ENCODE measurements around the gene PGC. TPM values are rescaled to one million over a fixed set of nuclear protein-coding genes. Genes with fewer than 3 reads are reported as not detected.

Gene PGC
- total RNA-seq, 3 donors from 2014 or later = 0.14 to 0.38 (median 0.24) TPM

DNA sequence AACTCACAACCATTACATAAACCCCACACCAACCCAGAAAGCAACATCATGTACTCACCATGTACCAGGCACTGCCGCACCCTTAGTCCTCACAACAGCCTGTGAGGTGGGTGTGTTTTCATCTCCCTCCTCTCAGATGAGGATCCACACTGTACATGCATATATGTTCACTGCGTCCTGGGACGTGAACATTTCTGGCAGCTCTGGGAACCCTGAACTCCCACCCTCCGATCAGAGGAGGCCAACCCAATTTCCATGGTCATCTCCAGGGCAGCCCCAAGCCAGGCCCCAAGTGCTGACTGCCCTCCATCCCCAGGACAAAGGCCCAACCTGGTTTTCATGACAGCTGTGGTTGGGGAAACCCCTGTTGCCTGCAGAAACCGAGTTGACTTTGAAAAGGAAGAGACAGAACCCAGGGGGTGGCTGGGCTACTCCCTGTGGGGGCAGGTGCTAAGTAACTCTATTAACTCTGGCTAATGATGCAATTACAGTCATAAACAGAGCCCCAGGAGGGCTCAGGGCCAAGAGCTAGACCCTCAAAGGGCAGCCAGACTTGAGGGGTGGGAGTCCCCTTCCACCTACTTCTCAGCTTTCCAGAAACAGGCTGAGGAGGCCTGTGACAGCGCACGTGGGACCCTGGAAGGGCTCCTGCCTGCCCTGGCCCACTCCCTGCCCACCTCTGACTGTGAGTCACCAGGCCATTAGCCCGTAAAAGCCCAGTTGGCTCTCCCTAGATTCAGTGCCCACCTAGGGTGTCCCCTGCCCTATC lies 14.4 kb downstream of the PGC start:
- Mint-ChIP-seq H3K4me3 (peak overlapping the region; percentile 83), H3K27me3 (ENCODE audit: low read depth) (no peaks in the 10 kb centered on the region), H3K9me3 (no peaks in the 10 kb centered on the region), H3K36me3 (ENCODE audit: insufficient read depth) (no peaks in the 10 kb centered on the region), H3K4me1 (ENCODE audit: low read depth) (peaks cover 48% of the 10 kb centered on the region)
- ATAC-seq (peak; percentile 25 to 33), DNase-seq (peak; percentile 45)

DNA sequence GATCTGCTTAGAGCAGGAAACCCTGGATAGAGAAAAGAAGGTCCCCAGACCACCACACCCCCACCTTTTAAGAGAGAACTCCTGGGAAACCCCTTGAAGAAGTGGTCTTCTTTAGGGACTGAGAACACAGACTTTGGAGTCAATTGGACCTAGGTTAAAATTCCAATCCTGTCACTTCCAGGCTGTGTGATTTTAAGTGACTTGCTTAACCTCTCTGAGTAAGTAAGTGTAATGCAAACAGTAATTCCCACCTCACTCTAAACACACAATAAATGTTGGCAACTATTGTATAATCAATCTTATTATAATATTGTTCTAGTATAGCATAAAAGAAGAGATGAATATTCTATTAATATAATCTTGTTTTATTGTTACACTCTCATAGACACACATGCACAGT lies 15.0 kb downstream of the PGC start:
- Mint-ChIP-seq H3K4me3 (peak overlapping the region; percentile 83), H3K36me3 (ENCODE audit: insufficient read depth) (no peaks in the 10 kb centered on the region), H3K9me3 (no peaks in the 10 kb centered on the region), H3K4me1 (ENCODE audit: low read depth) (peaks cover 53% of the 10 kb centered on the region), H3K27me3 (ENCODE audit: low read depth) (no peaks in the 10 kb centered on the region)
- DNase-seq (no peak), ATAC-seq (no peak)

DNA sequence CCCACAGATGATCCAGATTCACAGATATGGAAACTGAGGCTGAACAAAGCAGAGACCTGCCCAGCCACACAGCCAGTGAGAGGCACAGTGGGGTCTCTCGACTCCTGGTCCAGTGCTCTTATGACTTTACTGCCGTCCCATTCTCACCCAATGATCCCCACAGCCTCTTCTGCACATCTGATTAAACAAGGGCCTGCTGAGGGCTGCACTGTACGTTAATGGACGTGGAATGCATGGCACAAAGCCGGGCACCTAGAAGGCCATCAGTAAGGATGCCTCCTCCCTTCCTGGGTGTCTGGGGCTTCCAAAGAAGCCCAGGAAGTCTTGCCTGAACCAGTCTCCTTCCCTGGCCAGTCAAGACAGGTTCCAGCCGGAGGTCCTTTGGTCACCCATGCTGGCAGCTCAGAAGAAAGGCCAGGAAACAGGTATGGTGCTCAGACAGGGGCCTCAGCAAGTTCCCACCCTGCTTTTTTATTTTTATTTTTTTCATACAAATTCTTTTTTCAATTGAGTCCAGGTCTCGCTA lies 15.6 kb downstream of the PGC start:
- no peak overlapping the region for H3K4me3 Mint-ChIP-seq
- H3K4me1 Mint-ChIP-seq (ENCODE audit: low read depth) = peaks cover 58% of the 10 kb centered on the region
- DNase-seq = no peak
- no peak for ATAC-seq
- H3K9me3 Mint-ChIP-seq = no peaks in the 10 kb centered on the region
- no peaks in the 10 kb centered on the region for H3K27me3 Mint-ChIP-seq (ENCODE audit: low read depth)
- no peaks in the 10 kb centered on the region for H3K36me3 Mint-ChIP-seq (ENCODE audit: insufficient read depth)

GRCh38 chr6:41730531-41731436 lies 16.4 kb downstream of the PGC start:
- ATAC-seq (no peak), DNase-seq (no peak)
- no peak overlapping the region for H3K4me3 Mint-ChIP-seq
- no peaks in the 10 kb centered on the region for H3K36me3 Mint-ChIP-seq (ENCODE audit: insufficient read depth)
- H3K27me3 Mint-ChIP-seq (ENCODE audit: low read depth) = no peaks in the 10 kb centered on the region
- H3K9me3 Mint-ChIP-seq = no peaks in the 10 kb centered on the region
- peaks cover 58% of the 10 kb centered on the region for H3K4me1 Mint-ChIP-seq (ENCODE audit: low read depth)

- H3K4me1 Mint-ChIP-seq (ENCODE audit: low read depth) = peaks cover 63% of the 10 kb centered on the region
Observed at GRCh38 chr6:41729624-41730023, 17.6 kb downstream of the PGC start.

GRCh38 chr6:41728954-41729353 lies 18.2 kb downstream of the PGC start:
- H3K27me3 Mint-ChIP-seq (ENCODE audit: low read depth) = no peaks in the 10 kb centered on the region
- H3K9me3 Mint-ChIP-seq = no peaks in the 10 kb centered on the region
- no peak for ATAC-seq
- H3K4me1 Mint-ChIP-seq (ENCODE audit: low read depth) = peaks cover 67% of the 10 kb centered on the region
- H3K36me3 Mint-ChIP-seq (ENCODE audit: insufficient read depth) = no peaks in the 10 kb centered on the region
- no peak for DNase-seq
- H3K4me3 Mint-ChIP-seq = peak overlapping the region; percentile 8

More at GRCh38 chr6:41729624-41730023, 17.6 kb downstream of the PGC start:
- Mint-ChIP-seq H3K36me3 (ENCODE audit: insufficient read depth) (no peaks in the 10 kb centered on the region), H3K9me3 (no peaks in the 10 kb centered on the region), H3K4me3 (no peak overlapping the region), H3K27me3 (ENCODE audit: low read depth) (no peaks in the 10 kb centered on the region)
- DNase-seq (no peak), ATAC-seq (no peak)

- Mint-ChIP-seq H3K4me3 (peak overlapping the region; percentile 8), H3K4me1 (ENCODE audit: low read depth) (peaks cover 66% of the 10 kb centered on the region), H3K36me3 (ENCODE audit: insufficient read depth) (peaks cover 3% of the 10 kb centered on the region), H3K9me3 (no peaks in the 10 kb centered on the region), H3K27me3 (ENCODE audit: low read depth) (no peaks in the 10 kb centered on the region)
- no peak for DNase-seq
- ATAC-seq = no peak
Observed at GRCh38 chr6:41728073-41728936, 18.9 kb downstream of the PGC start.

- DNase-seq (no peak), ATAC-seq (no peak)
- Mint-ChIP-seq H3K27me3 (ENCODE audit: low read depth) (no peaks in the 10 kb centered on the region), H3K9me3 (no peaks in the 10 kb centered on the region), H3K4me3 (peak overlapping the region; percentile 59), H3K36me3 (ENCODE audit: insufficient read depth) (peaks cover 3% of the 10 kb centered on the region), H3K4me1 (ENCODE audit: low read depth) (peaks cover 62% of the 10 kb centered on the region)
Observed at GRCh38 chr6:41727705-41728072, 19.5 kb downstream of the PGC start.

- H3K4me1 Mint-ChIP-seq (ENCODE audit: low read depth) = peaks cover 58% of the 10 kb centered on the region
- ATAC-seq = no peak
Observed at GRCh38 chr6:41726876-41727275, 20.3 kb downstream of the PGC start.

GRCh38 chr6:41724586-41725501 lies 22.4 kb downstream of the PGC start:
- ATAC-seq (no peak), DNase-seq (no peak)
- H3K36me3 Mint-ChIP-seq (ENCODE audit: insufficient read depth) = peaks cover 3% of the 10 kb centered on the region
- no peaks in the 10 kb centered on the region for H3K27me3 Mint-ChIP-seq (ENCODE audit: low read depth)
- H3K4me1 Mint-ChIP-seq (ENCODE audit: low read depth) = peaks cover 40% of the 10 kb centered on the region
- no peak overlapping the region for H3K4me3 Mint-ChIP-seq
- no peaks in the 10 kb centered on the region for H3K9me3 Mint-ChIP-seq

More at GRCh38 chr6:41726876-41727275, 20.3 kb downstream of the PGC start:
- Mint-ChIP-seq H3K36me3 (ENCODE audit: insufficient read depth) (peaks cover 3% of the 10 kb centered on the region), H3K27me3 (ENCODE audit: low read depth) (no peaks in the 10 kb centered on the region), H3K4me3 (peak overlapping the region; percentile 59), H3K9me3 (no peaks in the 10 kb centered on the region)
- no peak for DNase-seq

DNA sequence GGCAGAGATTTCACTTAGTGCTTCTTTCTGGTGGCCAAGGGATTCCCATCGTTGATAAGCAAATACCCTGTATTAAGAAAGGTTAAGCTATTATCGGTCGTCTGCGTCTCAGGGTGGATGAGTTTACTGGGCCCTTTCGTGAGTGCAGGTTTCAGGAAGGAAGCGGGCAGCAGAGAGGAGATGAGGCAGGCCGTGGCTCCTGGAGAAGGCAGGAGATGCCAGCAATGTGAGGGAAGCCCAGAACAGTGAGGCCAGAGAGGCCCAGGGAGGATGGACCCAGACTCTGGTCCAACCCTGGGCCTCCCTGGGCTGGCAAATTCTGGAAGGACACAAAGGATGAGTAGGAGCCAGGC lies 23.0 kb downstream of the PGC start:
- ATAC-seq (no peak), DNase-seq (no peak)
- no peak overlapping the region for H3K4me3 Mint-ChIP-seq
- H3K4me1 Mint-ChIP-seq (ENCODE audit: low read depth) = peaks cover 34% of the 10 kb centered on the region
- no peaks in the 10 kb centered on the region for H3K27me3 Mint-ChIP-seq (ENCODE audit: low read depth)
- H3K9me3 Mint-ChIP-seq = no peaks in the 10 kb centered on the region
- peaks cover 3% of the 10 kb centered on the region for H3K36me3 Mint-ChIP-seq (ENCODE audit: insufficient read depth)

DNA sequence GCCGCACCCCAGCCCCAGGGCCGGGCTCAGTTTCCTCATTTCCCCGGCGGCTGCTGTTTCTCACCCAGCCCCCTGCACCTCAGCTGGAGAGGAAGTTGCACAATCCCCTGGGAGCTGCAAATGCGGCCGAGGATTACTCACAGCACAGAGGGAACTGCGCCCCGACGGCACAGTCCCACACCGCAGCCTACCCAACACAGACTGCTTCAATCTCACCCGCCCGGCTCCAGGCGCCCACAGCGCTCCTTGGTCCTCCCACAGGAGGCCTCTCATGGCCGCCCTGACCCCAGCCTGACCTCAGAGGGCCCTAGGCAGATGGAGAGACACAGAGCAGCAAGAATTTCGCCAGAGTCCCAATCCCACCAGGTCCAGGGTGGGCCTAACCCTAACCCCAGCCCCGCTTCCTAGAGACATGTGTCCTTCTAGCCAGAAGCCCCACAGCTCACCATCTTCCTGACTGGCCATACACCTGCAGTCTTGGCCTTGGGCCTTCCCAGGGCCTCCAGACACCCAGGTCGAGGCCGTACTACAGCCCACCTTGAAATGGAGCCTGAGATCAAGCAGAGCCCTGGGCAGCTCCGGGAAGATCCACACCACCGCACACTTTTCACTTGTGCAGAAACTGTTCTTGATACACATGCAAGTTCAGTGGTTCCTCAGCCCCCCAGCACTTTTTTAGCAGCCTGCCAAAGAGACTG lies 23.5 kb downstream of the PGC start:
- Mint-ChIP-seq H3K4me3 (no peak overlapping the region), H3K9me3 (no peaks in the 10 kb centered on the region), H3K4me1 (ENCODE audit: low read depth) (peaks cover 29% of the 10 kb centered on the region), H3K36me3 (ENCODE audit: insufficient read depth) (peaks cover 3% of the 10 kb centered on the region), H3K27me3 (ENCODE audit: low read depth) (no peaks in the 10 kb centered on the region)
- DNase-seq (no peak), ATAC-seq (no peak)

All from activated T-cell treated with anti-CD3 and anti-CD28 coated beads, Interleukin-2, amount 50 U/mL, for 4 hours (primary cell).